ENCODE results near the gene GPX3.

GPX3 gene

GRCh38 chr5:151058891-151059489, 38.6 kb downstream of the GPX3 start:
- DNase-seq: no peak

GRCh38 chr5:151060742-151061141, 40.4 kb downstream of the GPX3 start:
- DNase-seq: no peak

GRCh38 chr5:151062405-151063141, 42.2 kb downstream of the GPX3 start:
- DNase-seq: no peak

DNA sequence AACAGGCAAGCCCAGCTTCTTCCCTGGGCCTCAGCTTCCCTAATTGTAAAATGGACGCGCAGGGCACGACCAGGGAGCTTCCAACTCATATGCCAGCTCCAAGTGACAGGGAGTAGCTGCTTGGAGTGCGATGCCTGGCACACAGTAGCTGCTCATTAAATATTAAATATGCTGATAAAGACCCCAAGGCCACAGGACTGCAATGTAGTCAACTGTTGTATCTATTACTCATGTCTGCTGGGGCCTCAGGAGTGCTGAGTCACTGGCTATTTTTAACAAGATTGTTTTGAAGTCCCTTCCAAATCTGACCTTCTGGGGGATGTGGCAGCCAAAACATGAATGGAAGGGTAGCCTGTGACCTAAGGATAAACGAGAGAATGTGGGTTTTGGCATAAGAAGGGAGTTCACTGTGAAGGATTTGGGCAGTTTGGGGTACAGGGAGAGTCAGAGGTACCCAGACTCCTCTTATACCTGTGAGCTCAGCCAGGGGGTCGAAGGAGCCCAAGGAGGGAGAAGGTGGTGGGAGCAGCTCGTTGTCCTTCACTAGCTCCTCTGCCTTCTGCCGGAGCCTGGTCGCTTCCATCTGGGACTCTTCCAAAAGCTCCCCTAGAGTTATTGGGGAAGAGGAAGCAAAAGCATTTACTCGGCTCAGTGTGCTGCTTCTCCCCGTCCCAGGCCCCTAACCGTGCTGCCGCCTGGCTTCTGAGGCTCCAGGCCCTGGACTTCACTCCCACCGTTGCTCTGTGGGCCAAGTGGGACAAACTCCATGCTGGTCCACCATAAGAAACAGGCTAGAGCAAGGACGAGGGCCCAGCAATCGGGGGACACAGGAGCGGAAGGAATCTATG, 43.0 kb downstream of the GPX3 start:
- DNase-seq: no peak

DNA sequence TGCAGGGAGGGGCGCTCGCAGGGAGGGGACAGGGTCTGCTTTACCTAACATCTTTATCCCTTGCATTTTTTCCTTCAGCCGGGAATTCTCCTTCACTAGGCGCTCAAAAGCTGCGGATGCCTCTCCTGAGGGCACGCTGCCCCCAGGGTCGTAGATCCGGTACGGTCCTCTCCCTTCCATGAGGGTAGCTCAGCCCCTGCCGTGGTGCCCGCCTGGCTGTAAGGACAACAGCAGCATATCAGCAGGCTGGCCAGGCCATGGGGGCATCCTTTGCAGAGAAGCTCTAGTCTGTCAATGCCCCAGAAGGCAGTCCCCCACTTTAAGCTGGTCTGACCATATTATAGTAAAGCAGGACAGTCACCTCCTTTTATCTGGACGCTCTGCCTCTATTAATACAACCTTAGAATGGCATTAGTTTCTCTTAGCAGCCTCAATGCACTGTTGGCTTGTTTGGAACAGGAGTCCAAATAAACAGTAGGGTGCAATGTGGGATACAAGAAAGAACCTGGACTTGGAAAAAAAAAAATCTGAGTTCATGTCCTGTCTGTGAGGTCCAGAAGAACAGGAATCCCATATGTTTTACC, 44.6 kb downstream of the GPX3 start:
- no peak for DNase-seq

- DNase-seq: no peak
Observed at GRCh38 chr5:151065609-151066008, 45.2 kb downstream of the GPX3 start.

- DNase-seq: no peak
Observed at GRCh38 chr5:151066920-151067319, 46.5 kb downstream of the GPX3 start.

- DNase-seq: no peak
Observed at GRCh38 chr5:151067632-151068432, 47.4 kb downstream of the GPX3 start.

DNA sequence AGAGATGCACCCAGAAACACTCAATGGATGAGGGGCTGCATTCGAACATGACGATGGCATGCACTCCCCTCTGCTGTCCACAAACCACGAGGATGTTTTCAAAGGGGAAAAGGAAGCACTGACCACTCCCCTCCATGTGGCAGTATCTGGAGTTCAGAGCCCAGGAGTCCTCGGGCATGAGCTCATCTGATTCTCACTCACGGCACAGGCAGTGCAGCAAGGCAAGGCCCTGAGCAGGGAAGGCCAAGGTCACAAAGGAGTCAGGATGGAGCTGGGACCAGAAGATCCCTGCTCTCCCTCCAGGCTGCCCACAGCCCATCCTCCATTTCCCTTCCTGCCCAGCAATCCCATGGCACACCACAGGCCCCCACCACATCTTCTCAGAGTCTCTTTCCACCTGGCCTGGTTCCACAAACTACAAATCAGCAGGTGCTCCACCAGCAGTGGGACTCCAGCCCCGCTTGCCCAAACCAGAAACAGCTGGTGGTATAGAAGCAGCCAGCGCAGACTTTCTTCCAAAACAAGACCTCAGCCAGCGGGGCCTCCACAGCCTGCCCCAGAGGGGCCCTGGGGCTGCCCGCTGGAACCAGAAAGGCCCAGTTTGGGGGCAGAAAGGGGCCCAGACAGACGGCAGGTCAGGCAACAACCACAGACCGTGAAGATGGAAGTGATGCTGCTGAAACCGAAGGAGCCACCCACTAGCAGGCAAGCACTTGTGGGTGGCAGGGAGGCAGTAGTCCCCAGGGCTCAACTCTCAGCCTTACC, 48.2 kb downstream of the GPX3 start:
- no peak for DNase-seq

DNA sequence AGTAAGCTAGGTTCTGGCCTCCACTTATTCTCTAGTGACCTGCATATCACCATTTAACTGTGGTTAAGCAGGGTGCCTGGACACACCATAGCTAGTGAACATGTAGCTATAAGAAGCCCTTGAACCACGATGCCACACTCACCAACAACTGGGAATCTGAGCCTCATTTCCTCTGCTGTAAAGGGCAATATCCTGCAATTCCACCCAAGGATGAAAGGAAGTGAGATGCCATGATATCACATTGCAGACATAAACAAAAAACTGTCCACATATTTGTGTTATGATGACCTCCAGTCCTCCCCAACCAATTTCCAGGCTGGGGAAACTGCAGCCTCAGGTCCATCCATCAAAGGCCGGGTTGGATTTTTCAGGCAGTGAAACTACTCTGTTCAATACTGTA, 50.1 kb downstream of the GPX3 start:
- no peak for DNase-seq

GRCh38 chr5:151071021-151071420, 50.6 kb downstream of the GPX3 start:
- DNase-seq: no peak

DNA sequence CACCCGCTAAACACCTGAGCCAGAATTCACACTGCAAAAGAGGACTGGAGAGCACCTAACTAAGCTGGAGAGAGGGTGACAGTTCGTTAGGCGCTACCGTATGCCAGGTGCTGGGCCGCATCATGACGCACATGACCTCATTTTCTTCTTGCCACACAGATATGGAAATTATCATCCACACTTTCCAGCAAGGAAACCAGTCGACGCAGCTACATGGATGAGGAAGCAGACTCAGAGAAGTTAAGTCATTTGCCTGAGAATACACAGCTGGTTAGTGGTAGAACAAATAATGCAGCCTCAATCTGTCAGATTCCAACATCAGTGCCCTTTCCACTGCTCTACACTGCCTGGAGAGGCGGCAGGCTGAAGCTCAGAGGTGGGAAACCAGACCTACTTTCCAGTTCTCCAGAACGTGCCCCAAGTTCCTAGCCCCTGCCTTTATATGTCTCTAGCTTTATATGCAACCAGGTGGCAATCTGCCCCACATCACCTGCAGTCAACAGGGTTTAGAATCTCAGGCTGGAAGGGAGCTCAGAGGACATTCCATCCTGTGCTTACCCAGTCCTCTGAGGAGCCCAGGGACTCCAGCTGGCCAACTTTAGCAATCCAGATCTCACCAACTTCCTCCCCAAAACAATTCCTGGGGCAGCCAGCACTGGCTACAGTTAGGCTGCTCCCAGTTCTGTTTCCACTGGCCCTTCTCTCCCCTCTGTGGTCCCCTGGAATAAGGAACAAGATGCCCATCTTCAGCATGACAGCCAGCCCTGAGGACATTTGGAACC, 51.6 kb downstream of the GPX3 start:
- no peak for DNase-seq

- DNase-seq: no peak
Observed at GRCh38 chr5:151072630-151073025, 52.2 kb downstream of the GPX3 start.

DNA sequence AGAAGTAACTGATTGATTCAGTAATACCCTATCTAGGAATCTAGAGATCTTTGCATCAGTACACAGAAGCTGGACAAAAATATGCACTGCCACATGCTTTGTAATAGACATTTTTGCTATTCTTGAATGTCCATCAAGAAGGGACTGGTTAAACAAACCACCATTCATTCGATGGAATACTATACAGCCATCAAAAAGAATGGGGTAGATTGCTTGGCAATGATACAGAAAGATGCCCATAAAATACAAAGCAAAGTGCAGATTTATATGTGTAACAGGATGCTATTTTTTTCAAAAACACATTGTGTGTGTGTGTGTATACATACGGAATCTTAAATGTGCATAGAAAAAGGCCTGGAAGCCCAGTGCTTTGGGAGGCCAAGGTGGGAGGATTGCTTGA, 52.9 kb downstream of the GPX3 start:
- no peak for DNase-seq

DNA sequence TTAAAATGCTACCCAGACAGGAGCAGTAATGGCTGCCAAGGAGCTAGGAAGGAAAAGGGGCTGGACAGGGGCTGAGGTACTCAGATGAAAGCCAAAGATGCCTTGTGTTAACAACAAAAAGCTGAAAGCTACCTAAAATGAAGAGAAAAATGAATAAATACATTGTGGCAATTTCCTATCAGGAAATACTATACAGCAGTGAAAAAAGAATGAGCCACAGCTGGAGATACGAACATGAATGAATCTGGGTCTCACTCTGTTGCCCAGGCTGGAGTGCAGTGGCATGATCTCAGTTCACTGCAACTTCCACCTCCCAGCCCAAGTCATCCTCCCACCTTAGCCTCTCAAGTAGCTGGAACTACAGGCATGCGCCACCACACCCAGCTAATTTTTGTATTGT, 54.2 kb downstream of the GPX3 start:
- DNase-seq: no peak

- no peak for DNase-seq
Observed at GRCh38 chr5:151075698-151076331, 55.4 kb downstream of the GPX3 start.

DNA sequence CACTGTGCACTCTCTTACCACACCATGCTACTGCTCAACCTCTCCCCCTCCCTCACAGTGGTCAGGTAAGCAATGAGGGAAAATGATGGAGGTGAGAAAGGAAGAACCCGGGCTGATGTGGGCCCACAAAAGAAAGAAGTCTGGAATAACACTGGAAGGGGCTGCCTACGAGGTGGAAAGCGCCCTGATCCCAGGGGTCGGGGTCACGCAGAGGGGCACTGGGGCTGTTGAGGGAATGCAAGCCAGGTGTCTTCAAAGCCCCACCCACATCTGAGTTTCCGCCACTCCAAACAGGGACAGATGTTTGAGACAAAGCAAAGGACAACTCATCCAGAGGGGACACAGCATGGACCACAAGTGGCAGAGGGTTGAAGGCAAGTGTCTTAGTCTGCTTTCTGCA, 56.2 kb downstream of the GPX3 start:
- DNase-seq: no peak

DNA sequence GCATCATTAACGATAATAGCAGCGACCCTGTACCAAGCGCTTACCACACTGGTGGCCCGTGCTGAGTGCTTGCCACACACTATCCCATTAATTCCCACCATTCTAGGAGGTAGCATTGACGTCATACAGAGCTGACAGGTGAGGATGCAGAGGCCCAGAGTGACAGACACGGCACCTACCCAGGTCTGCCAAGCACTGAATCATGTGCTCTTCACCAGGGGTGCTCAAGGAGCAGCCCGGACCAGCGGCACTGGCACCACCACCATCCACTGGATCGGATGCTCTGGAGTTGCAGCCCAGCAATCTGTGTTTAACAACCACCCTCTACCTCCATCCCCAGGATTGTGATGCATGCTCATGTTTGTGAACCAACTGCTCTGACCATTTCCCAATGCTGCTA, 57.0 kb downstream of the GPX3 start:
- no peak for DNase-seq

GRCh38 chr5:151077967-151078366, 57.6 kb downstream of the GPX3 start:
- DNase-seq: no peak

All from NCI-H1105 treated with DMSO at 0.1 percent for 48 hours (cell line).